Choroid plexus epithelial cell (primary cell): ENCODE results near the gene RAMP3.
"Not testable (repeated sequence)": the region's sequence is repeated elsewhere in the genome, so short reads cannot be mapped to it uniquely, and the experiment has no call there.

ENCODE experiments used
- DNase-seq: peaks from one replicate; pipeline ENCODE4 v3.0.0-alpha.2; 2010; ENCODE audit warnings: low read depth
- H3K4me3 ChIP-seq: 2 replicates; pipeline ENCODE4 v1.5.1; 2011; ENCODE audit warnings: low read depth, mild to moderate bottlenecking, control low read depth, low read length, moderate library complexity
- CTCF ChIP-seq: conservative IDR thresholded peaks from 2 replicates; pipeline ENCODE4 v1.5.1; 2011; ENCODE audit warnings: low read depth, mild to moderate bottlenecking, control low read depth, inconsistent platforms, low read length, moderate library complexity

RAMP3 gene

GRCh38 chr7:45162311-45162845, 4.8 kb downstream of the RAMP3 start:
- no peak for DNase-seq
- no peak for TF ChIP-seq CTCF
- H3K4me3 ChIP-seq, result no peak overlapping the region

- TF ChIP-seq CTCF, result no peak
- DNase-seq, result no peak
- H3K4me3 ChIP-seq, result no peak overlapping the region
Observed at GRCh38 chr7:45162943-45163691, 5.5 kb downstream of the RAMP3 start.

GRCh38 chr7:45163692-45164052, 6.1 kb downstream of the RAMP3 start:
- no peak for TF ChIP-seq CTCF
- no peak for DNase-seq
- no peak overlapping the region for H3K4me3 ChIP-seq

- not testable (repeated sequence) for DNase-seq, H3K4me3 ChIP-seq
Observed at GRCh38 chr7:45164271-45164670, 6.7 kb downstream of the RAMP3 start.

GRCh38 chr7:45165857-45166256, 8.3 kb downstream of the RAMP3 start:
- no peak for TF ChIP-seq CTCF
- no peak for DNase-seq
- no peak overlapping the region for H3K4me3 ChIP-seq

GRCh38 chr7:45171946-45172345, 14.4 kb downstream of the RAMP3 start:
- DNase-seq, result no peak
- H3K4me3 ChIP-seq, result no peak overlapping the region
- no peak for TF ChIP-seq CTCF

- no peak overlapping the region for H3K4me3 ChIP-seq
- no peak for DNase-seq
Observed at GRCh38 chr7:45173596-45174327, 16.2 kb downstream of the RAMP3 start.

More at GRCh38 chr7:45173596-45174327, 16.2 kb downstream of the RAMP3 start:
- TF ChIP-seq CTCF, result no peak
